DMS 273 treated with DMSO at 0.1 percent for 48 hours (cell line): ENCODE data around the gene RSPH1.

ENCODE experiments used
- DNase-seq: peaks from one replicate; lab custom pipeline; 2025; lab: John Stamatoyannopoulos, UW

Gene RSPH1

GRCh38 chr21:42496120-42496838, at the start of gene RSPH1:
RSPH1 (minus strand) TSS chr21:42496224; CDS start chr21:42496186, 38 bp downstream.
- peak; percentile 97 for DNase-seq

- DNase-seq = no peak
These were observed 49.7 kb upstream of the RSPH1 start for GRCh38 chr21:42545745-42546144.

- no peak for DNase-seq
These were observed 49.3 kb upstream of the RSPH1 start for GRCh38 chr21:42545317-42545716.

- no peak for DNase-seq
These were observed 48.5 kb upstream of the RSPH1 start for GRCh38 chr21:42544544-42544943.

GRCh38 chr21:42543106-42543847, 47.3 kb upstream of the RSPH1 start:
- no peak for DNase-seq

GRCh38 chr21:42542596-42542995, 46.6 kb upstream of the RSPH1 start:
- DNase-seq = no peak

- DNase-seq = no peak
These were observed 46.2 kb upstream of the RSPH1 start for GRCh38 chr21:42542196-42542595.

GRCh38 chr21:42541618-42542017, 45.6 kb upstream of the RSPH1 start:
- DNase-seq = no peak

GRCh38 chr21:42541174-42541573, 45.1 kb upstream of the RSPH1 start:
- DNase-seq = no peak

- no peak for DNase-seq
These were observed 44.4 kb upstream of the RSPH1 start for GRCh38 chr21:42540396-42540795.

GRCh38 chr21:42539931-42540343, 43.9 kb upstream of the RSPH1 start:
- DNase-seq = no peak

- no peak for DNase-seq
These were observed 43.3 kb upstream of the RSPH1 start for GRCh38 chr21:42539342-42539741.

- no peak for DNase-seq
These were observed 42.7 kb upstream of the RSPH1 start for GRCh38 chr21:42538479-42539275.

- no peak for DNase-seq
These were observed 41.2 kb upstream of the RSPH1 start for GRCh38 chr21:42537106-42537742.

GRCh38 chr21:42536601-42537000, 40.6 kb upstream of the RSPH1 start:
- DNase-seq = no peak

GRCh38 chr21:42535602-42536171, 39.7 kb upstream of the RSPH1 start:
- no peak for DNase-seq

- DNase-seq = no peak
These were observed 38.7 kb upstream of the RSPH1 start for GRCh38 chr21:42534421-42535378.

- DNase-seq = no peak
These were observed 37.9 kb upstream of the RSPH1 start for GRCh38 chr21:42533963-42534355.

GRCh38 chr21:42533306-42533962, 37.4 kb upstream of the RSPH1 start:
- no peak for DNase-seq
